ENCODE results near the gene TLE6.
"Not testable (repeated sequence)": the region's sequence is repeated elsewhere in the genome, so short reads cannot be mapped to it uniquely, and the experiment has no call there.

TLE6 gene

GRCh38 chr19:3035542-3036118 lies 58.3 kb downstream of the TLE6 start:
- no peak overlapping the region for H4K91ac ChIP-seq (ENCODE audit: low read depth, low read length, poor library complexity)
- H3K27me3 ChIP-seq (ENCODE audit: control insufficient read depth in 3 of 3, insufficient read depth in 3 of 3, low read depth in 1 of 3, low read length in 3 of 3) = peaks cover 2 to 57% (median 54%) of the 10 kb centered on the region in 3 experiments
- H2AK5ac ChIP-seq (ENCODE audit: low read depth, low read length) = no peak overlapping the region
- peak overlapping the region; percentile 48 to 78 for H3K4me3 ChIP-seq (ENCODE audit: low read length in 2 of 2)
- H3K23ac ChIP-seq (ENCODE audit: low read depth, low read length, poor library complexity) = no peak overlapping the region
- no peak overlapping the region for H3K9ac ChIP-seq (ENCODE audit: low read depth, low read length, poor library complexity)
- peak overlapping the region; percentile 81 for H3K4me2 ChIP-seq (ENCODE audit: insufficient read depth, low read length, poor library complexity, severe bottlenecking)
- H3K4me1 ChIP-seq (ENCODE audit: control insufficient read depth in 2 of 2, insufficient read depth in 1 of 2, low read depth in 1 of 2, low read length in 2 of 2) = peaks cover 12 to 18% of the 10 kb centered on the region in 2 donors
- H2AFZ ChIP-seq (ENCODE audit: low read length) = peak overlapping the region; percentile 94
- H3K36me3 ChIP-seq (replicated peaks in 1 of 2; ENCODE audit: control insufficient read depth in 2 of 2, insufficient read depth in 2 of 2, low read length in 2 of 2) = no peaks in the 10 kb centered on the region
- no peak overlapping the region for H2BK120ac ChIP-seq (ENCODE audit: low read depth, low read length)
- no peaks in the 10 kb centered on the region for H3K79me1 ChIP-seq (ENCODE audit: low read depth, low read length)
- H2BK5ac ChIP-seq (ENCODE audit: low read length) = no peak overlapping the region
- H3K27ac ChIP-seq (replicated peaks; ENCODE audit: low read length) = peak overlapping the region; percentile 59
- no peaks in the 10 kb centered on the region for H3K9me3 ChIP-seq (replicated peaks in 1 of 2; ENCODE audit: control insufficient read depth in 2 of 2, insufficient read depth in 1 of 2, low read depth in 1 of 2, low read length in 2 of 2)
- no peak overlapping the region for H3K14ac ChIP-seq (ENCODE audit: low read length)
- no peak overlapping the region for H4K8ac ChIP-seq (ENCODE audit: low read depth, low read length)
- H3K18ac ChIP-seq (ENCODE audit: low read length) = peak overlapping the region; percentile 81
- H2BK12ac ChIP-seq (ENCODE audit: low read length) = no peak overlapping the region
- no peak overlapping the region for H3K4ac ChIP-seq (ENCODE audit: low read length)
- H2BK15ac ChIP-seq (ENCODE audit: low read length) = peak overlapping the region; percentile 61
- no CpG with 5 or more reads among the region's 29 CpGs for WGBS, 2 donors (ENCODE audit: extremely low coverage in 2 of 2, insufficient read length in 2 of 2, insufficient replicate concordance in 1 of 2)
- DNase-seq (ENCODE audit: low spot score) = peak; percentile 99

GRCh38 chr19:3036119-3036976 lies 59.0 kb downstream of the TLE6 start:
- Histone ChIP-seq H3K4ac (ENCODE audit: low read length) (no peak overlapping the region), H3K4me1 (ENCODE audit: control insufficient read depth in 2 of 2, insufficient read depth in 1 of 2, low read depth in 1 of 2, low read length in 2 of 2) (peaks cover 14 to 18% of the 10 kb centered on the region in 2 donors), H2AFZ (ENCODE audit: low read length) (peak overlapping the region; percentile 94), H4K8ac (ENCODE audit: low read depth, low read length) (no peak overlapping the region), H2BK15ac (ENCODE audit: low read length) (peak overlapping the region; percentile 61), H2BK120ac (ENCODE audit: low read depth, low read length) (no peak overlapping the region), H3K9ac (ENCODE audit: low read depth, low read length, poor library complexity) (no peak overlapping the region), H3K18ac (ENCODE audit: low read length) (peak overlapping the region; percentile 81), H3K23ac (ENCODE audit: low read depth, low read length, poor library complexity) (no peak overlapping the region), H3K4me3 (ENCODE audit: low read length in 2 of 2) (peak overlapping the region; percentile 48 to 78), H4K91ac (ENCODE audit: low read depth, low read length, poor library complexity) (no peak overlapping the region), H3K27me3 (ENCODE audit: control insufficient read depth in 3 of 3, insufficient read depth in 3 of 3, low read depth in 1 of 3, low read length in 3 of 3) (peaks cover 2 to 50% (median 47%) of the 10 kb centered on the region in 3 experiments), H3K79me1 (ENCODE audit: low read depth, low read length) (no peaks in the 10 kb centered on the region), H3K27ac (replicated peaks; ENCODE audit: low read length) (peak overlapping the region; percentile 59), H2BK12ac (ENCODE audit: low read length) (no peak overlapping the region), H3K14ac (ENCODE audit: low read length) (no peak overlapping the region), H3K4me2 (ENCODE audit: insufficient read depth, low read length, poor library complexity, severe bottlenecking) (peak overlapping the region; percentile 81), H2BK5ac (ENCODE audit: low read length) (no peak overlapping the region), H3K9me3 (replicated peaks in 1 of 2; ENCODE audit: control insufficient read depth in 2 of 2, insufficient read depth in 1 of 2, low read depth in 1 of 2, low read length in 2 of 2) (no peaks in the 10 kb centered on the region), H3K36me3 (replicated peaks in 1 of 2; ENCODE audit: control insufficient read depth in 2 of 2, insufficient read depth in 2 of 2, low read length in 2 of 2) (no peaks in the 10 kb centered on the region), H2AK5ac (ENCODE audit: low read depth, low read length) (no peak overlapping the region)
- DNase-seq (ENCODE audit: low spot score) = peak; percentile 95
- WGBS, 2 donors (ENCODE audit: extremely low coverage in 2 of 2, insufficient read length in 2 of 2, insufficient replicate concordance in 1 of 2) = no CpG with 5 or more reads among the region's 44 CpGs

GRCh38 chr19:3036977-3037544 lies 59.7 kb downstream of the TLE6 start:
- not testable (repeated sequence) for H3K9me3 ChIP-seq (replicated peaks in 1 of 2; ENCODE audit: control insufficient read depth in 2 of 2, insufficient read depth in 1 of 2, low read depth in 1 of 2, low read length in 2 of 2); H3K36me3 ChIP-seq (replicated peaks in 1 of 2; ENCODE audit: control insufficient read depth in 2 of 2, insufficient read depth in 2 of 2, low read length in 2 of 2); H2AFZ ChIP-seq (ENCODE audit: low read length); H2BK12ac ChIP-seq (ENCODE audit: low read length); H3K23ac ChIP-seq (ENCODE audit: low read depth, low read length, poor library complexity); DNase-seq (ENCODE audit: low spot score); H2BK5ac ChIP-seq (ENCODE audit: low read length); H4K91ac ChIP-seq (ENCODE audit: low read depth, low read length, poor library complexity); H2BK120ac ChIP-seq (ENCODE audit: low read depth, low read length); H3K79me1 ChIP-seq (ENCODE audit: low read depth, low read length); H3K27ac ChIP-seq (replicated peaks; ENCODE audit: low read length); H3K4me2 ChIP-seq (ENCODE audit: insufficient read depth, low read length, poor library complexity, severe bottlenecking); H2BK15ac ChIP-seq (ENCODE audit: low read length); H2AK5ac ChIP-seq (ENCODE audit: low read depth, low read length); H3K14ac ChIP-seq (ENCODE audit: low read length); H3K9ac ChIP-seq (ENCODE audit: low read depth, low read length, poor library complexity); H4K8ac ChIP-seq (ENCODE audit: low read depth, low read length); H3K4ac ChIP-seq (ENCODE audit: low read length)
- H3K4me1 ChIP-seq (ENCODE audit: control insufficient read depth in 2 of 2, insufficient read depth in 1 of 2, low read depth in 1 of 2, low read length in 2 of 2) = peaks cover 20 to 25% of the 10 kb centered on the region in 2 donors
- H3K4me3 ChIP-seq (ENCODE audit: low read length in 2 of 2) = peak overlapping the region in 1 of 2 donors; percentile 25
- H3K27me3 ChIP-seq (ENCODE audit: control insufficient read depth in 3 of 3, insufficient read depth in 3 of 3, low read depth in 1 of 3, low read length in 3 of 3) = peaks cover 2 to 43% (median 43%) of the 10 kb centered on the region in 3 experiments
- H3K18ac ChIP-seq (ENCODE audit: low read length) = peak overlapping the region; percentile 20
- WGBS, 2 donors (ENCODE audit: extremely low coverage in 2 of 2, insufficient read length in 2 of 2, insufficient replicate concordance in 1 of 2) = no CpG with 5 or more reads among the region's 14 CpGs

- Histone ChIP-seq H2BK120ac (ENCODE audit: low read depth, low read length) (no peak overlapping the region), H3K4me3 (ENCODE audit: low read length in 2 of 2) (no peak overlapping the region), H2BK5ac (ENCODE audit: low read length) (no peak overlapping the region), H3K4me2 (ENCODE audit: insufficient read depth, low read length, poor library complexity, severe bottlenecking) (no peak overlapping the region), H3K4ac (ENCODE audit: low read length) (no peak overlapping the region), H3K27me3 (ENCODE audit: control insufficient read depth in 3 of 3, insufficient read depth in 3 of 3, low read depth in 1 of 3, low read length in 3 of 3) (peaks cover 0 to 37% (median 36%) of the 10 kb centered on the region in 3 experiments), H3K23ac (ENCODE audit: low read depth, low read length, poor library complexity) (no peak overlapping the region), H2AFZ (ENCODE audit: low read length) (no peak overlapping the region), H3K27ac (replicated peaks; ENCODE audit: low read length) (no peak overlapping the region), H3K79me1 (ENCODE audit: low read depth, low read length) (no peaks in the 10 kb centered on the region), H4K8ac (ENCODE audit: low read depth, low read length) (no peak overlapping the region), H3K36me3 (replicated peaks in 1 of 2; ENCODE audit: control insufficient read depth in 2 of 2, insufficient read depth in 2 of 2, low read length in 2 of 2) (no peaks in the 10 kb centered on the region), H2BK15ac (ENCODE audit: low read length) (no peak overlapping the region), H3K9me3 (replicated peaks in 1 of 2; ENCODE audit: control insufficient read depth in 2 of 2, insufficient read depth in 1 of 2, low read depth in 1 of 2, low read length in 2 of 2) (no peaks in the 10 kb centered on the region), H4K91ac (ENCODE audit: low read depth, low read length, poor library complexity) (no peak overlapping the region), H3K4me1 (ENCODE audit: control insufficient read depth in 2 of 2, insufficient read depth in 1 of 2, low read depth in 1 of 2, low read length in 2 of 2) (peaks cover 26 to 31% of the 10 kb centered on the region in 2 donors), H2BK12ac (ENCODE audit: low read length) (no peak overlapping the region), H3K14ac (ENCODE audit: low read length) (no peak overlapping the region), H3K9ac (ENCODE audit: low read depth, low read length, poor library complexity) (no peak overlapping the region), H2AK5ac (ENCODE audit: low read depth, low read length) (no peak overlapping the region), H3K18ac (ENCODE audit: low read length) (no peak overlapping the region)
- no peak for DNase-seq (ENCODE audit: low spot score)
- no CpG with 5 or more reads among the region's 5 CpGs for WGBS, 2 donors (ENCODE audit: extremely low coverage in 2 of 2, insufficient read length in 2 of 2, insufficient replicate concordance in 1 of 2)
Observed at GRCh38 chr19:3038214-3038613, 60.9 kb downstream of the TLE6 start.

Measured in neuronal stem cell (in vitro differentiated cells).